Endothelial cell (in vitro differentiated cells): ENCODE measurements around the gene SPON2. TPM values are rescaled to one million over a fixed set of nuclear protein-coding genes. Genes with fewer than 3 reads are reported as not detected.
A peak's percentile ranks its signal among the peaks of the same experiment; 100 is the strongest.

Experiments used
- DNase-seq: peaks from one replicate; pipeline ENCODE4 v3.0.0; 2021; ENCODE audit warnings: low spot score
- H3K27ac Mint-ChIP-seq: one replicate; pipeline ENCODE4 v1.8.0; 2021; ENCODE audit warnings: mixed read lengths, inconsistent platforms; ENCODE audit not compliant: unreplicated experiment
- H3K27me3 Mint-ChIP-seq: one replicate; pipeline ENCODE4 v1.8.0; 2021; ENCODE audit warnings: mild to moderate bottlenecking, moderate library complexity, mixed read lengths, inconsistent platforms; ENCODE audit not compliant: unreplicated experiment
- H3K36me3 Mint-ChIP-seq: one replicate; pipeline ENCODE4 v1.8.0; 2021; ENCODE audit warnings: mild to moderate bottlenecking, low read depth, mixed read lengths, inconsistent platforms; ENCODE audit not compliant: unreplicated experiment
- H3K4me1 Mint-ChIP-seq: one replicate; pipeline ENCODE4 v1.8.0; 2021; ENCODE audit warnings: mild to moderate bottlenecking, mixed read lengths, inconsistent platforms; ENCODE audit not compliant: unreplicated experiment
- H3K4me3 Mint-ChIP-seq: one replicate; pipeline ENCODE4 v1.8.0; 2021; ENCODE audit warnings: mild to moderate bottlenecking, mixed read lengths, inconsistent platforms; ENCODE audit not compliant: unreplicated experiment
- H3K9me3 Mint-ChIP-seq: one replicate; pipeline ENCODE4 v1.8.0; 2021; ENCODE audit warnings: mixed read lengths, inconsistent platforms; ENCODE audit not compliant: unreplicated experiment
- CTCF ChIP-seq: fragments of 200-600 bp; sonication (generic); IDR thresholded peaks from one replicate; pipeline ENCODE4 v1.5.0; 2021; ENCODE audit warnings: antibody characterized with exemption; ENCODE audit not compliant: unreplicated experiment
- total RNA-seq: library from RNA; stranded (reverse); fragmentation: NEBNext Ultra II Directional; extraction: Animal tissue kit (Norgen Biotek cat#: 25700); gene quantifications from one replicate; pipeline ENCODE4 v1.2.1, GENCODE V29; 2021; ENCODE audit not compliant: unreplicated experiment

Gene SPON2
- total RNA-seq, 1 donor from 2014 or later: 0.97 TPM

DNA sequence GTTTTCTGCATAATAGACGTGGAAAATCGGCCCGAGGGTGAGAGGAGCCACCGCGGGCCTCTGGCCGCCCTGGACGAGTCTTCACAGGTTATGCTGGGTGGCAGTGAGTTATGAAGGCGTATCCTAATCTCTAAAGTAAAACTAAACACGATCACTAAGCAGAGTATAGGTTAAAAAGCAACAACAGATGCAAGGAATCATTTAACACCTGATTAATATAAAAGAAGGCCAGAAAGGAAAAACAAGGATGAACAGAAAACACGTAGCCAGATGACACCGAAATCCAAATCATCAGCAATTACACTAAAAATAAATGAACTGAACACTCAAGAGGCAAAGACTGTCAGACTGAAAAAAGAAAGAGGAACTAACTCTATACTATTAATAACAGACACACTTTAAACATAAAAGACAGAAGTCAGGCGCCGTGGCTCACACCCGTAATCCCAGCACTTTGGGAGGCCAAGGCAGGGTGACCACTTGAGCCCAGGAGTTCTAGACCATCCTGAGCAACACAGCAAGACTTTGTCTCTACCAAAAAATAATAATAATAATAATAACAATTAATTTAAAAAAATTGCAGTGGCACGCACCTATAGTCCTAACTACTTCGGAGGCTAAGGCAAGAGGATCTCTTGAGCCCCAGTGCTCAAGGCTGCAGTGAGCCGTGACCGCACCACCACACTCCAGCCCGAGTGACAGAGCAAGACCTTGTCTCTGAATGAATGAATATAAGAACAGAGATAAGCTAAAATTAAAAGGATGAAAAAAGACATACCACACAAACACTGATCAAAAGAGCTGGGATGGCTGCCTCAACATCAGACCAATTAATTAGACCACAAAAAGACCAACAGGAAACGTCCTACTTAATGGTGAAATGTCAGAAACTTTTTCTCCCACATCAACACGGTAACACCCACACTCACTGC is 46.5 kb upstream of the SPON2 start:
- Mint-ChIP-seq H3K4me1 (no peaks in the 10 kb centered on the region), H3K36me3 (peaks cover 16% of the 10 kb centered on the region), H3K27me3 (peaks cover 5% of the 10 kb centered on the region), H3K9me3 (no peaks in the 10 kb centered on the region), H3K27ac (no peak overlapping the region), H3K4me3 (no peak overlapping the region)
- TF ChIP-seq CTCF: no peak
- no peak for DNase-seq

GRCh38 chr4:1217366-1217765 is 45.0 kb upstream of the SPON2 start:
- Mint-ChIP-seq H3K36me3 (peaks cover 16% of the 10 kb centered on the region), H3K9me3 (no peaks in the 10 kb centered on the region), H3K27ac (no peak overlapping the region), H3K4me1 (no peaks in the 10 kb centered on the region), H3K4me3 (peak overlapping the region; percentile 62), H3K27me3 (peaks cover 5% of the 10 kb centered on the region)
- TF ChIP-seq CTCF: no peak
- DNase-seq: no peak

DNA sequence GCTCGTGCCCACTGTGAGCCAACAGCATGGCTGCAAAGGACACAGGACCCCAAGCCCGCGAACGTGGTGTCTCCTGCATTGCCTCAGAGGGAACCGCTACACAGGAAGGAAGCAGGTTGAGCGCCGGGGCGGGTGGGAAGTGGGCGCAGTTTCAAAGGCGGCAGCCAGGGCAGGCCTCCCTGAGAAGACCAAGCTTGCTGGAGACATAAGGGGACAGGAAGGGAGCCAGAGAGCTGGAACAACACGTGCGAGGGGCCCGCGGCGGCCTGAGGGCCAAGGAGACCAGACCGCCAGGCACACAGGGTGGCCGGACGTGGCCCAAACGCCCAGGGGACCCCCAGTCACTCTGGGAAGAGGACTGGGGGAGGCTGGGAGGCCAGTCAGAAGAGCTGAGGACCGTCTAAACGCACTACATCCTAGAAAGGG is 44.5 kb upstream of the SPON2 start:
- no peak overlapping the region for H3K4me3 Mint-ChIP-seq
- no peaks in the 10 kb centered on the region for H3K4me1 Mint-ChIP-seq
- peaks cover 6% of the 10 kb centered on the region for H3K27me3 Mint-ChIP-seq
- H3K36me3 Mint-ChIP-seq: peaks cover 15% of the 10 kb centered on the region
- no peaks in the 10 kb centered on the region for H3K9me3 Mint-ChIP-seq
- no peak for DNase-seq
- H3K27ac Mint-ChIP-seq: no peak overlapping the region
- no peak for TF ChIP-seq CTCF

DNA sequence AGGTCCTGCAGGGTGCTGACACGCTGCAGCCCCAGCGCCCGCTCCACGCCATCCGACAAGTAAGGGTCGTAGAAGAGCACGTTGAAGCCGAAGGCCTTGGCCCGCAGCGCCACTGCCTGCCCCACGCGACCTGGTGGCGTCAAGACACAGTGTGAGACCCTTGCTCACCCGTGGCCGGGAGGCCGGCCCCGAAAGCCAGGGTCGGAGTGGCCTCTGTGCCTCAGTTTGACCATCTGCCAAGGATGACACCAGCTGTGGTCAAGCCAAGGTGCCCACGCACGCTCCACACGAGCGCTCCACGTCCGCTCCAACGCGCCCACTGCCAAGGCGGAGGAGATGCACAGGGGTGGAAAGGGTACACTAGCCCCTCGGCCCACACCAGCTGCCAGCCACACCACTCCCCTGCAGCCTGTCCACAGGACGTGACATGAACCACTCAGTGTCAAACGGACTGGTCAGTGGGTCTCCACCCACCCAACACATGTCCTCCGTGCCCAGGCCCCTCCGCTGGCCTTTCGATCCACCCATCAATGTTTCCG is 43.8 kb upstream of the SPON2 start:
- no peaks in the 10 kb centered on the region for H3K9me3 Mint-ChIP-seq
- no peak overlapping the region for H3K27ac Mint-ChIP-seq
- no peak for TF ChIP-seq CTCF
- no peak overlapping the region for H3K4me3 Mint-ChIP-seq
- no peaks in the 10 kb centered on the region for H3K4me1 Mint-ChIP-seq
- peaks cover 6% of the 10 kb centered on the region for H3K27me3 Mint-ChIP-seq
- H3K36me3 Mint-ChIP-seq: peaks cover 14% of the 10 kb centered on the region
- no peak for DNase-seq
